B cell (primary cell): ENCODE data around the gene HOXB4. TPM values are rescaled to one million over a fixed set of nuclear protein-coding genes. Genes with fewer than 3 reads are reported as not detected.

Source experiments
- ATAC-seq: fragments of 200-7000 bp; cut with Tn5 transposase; one replicate; pipeline ENCODE4 v1.10.0; 2021; ENCODE audit warnings: low read depth, mild to moderate bottlenecking, moderate number of reproducible peaks, moderate library complexity
- CTCF ChIA-PET: fragments of 350-600 bp; sonication (Branson Sonifier 250); formaldehyde crosslinking; loops from one replicate; lab custom pipeline; 2021; ENCODE audit warnings: antibody characterized with exemption, inconsistent platforms; lab: Charles Lee
- POLR2A ChIA-PET: fragments of 350-600 bp; sonication (Branson Sonifier 250); formaldehyde crosslinking; loops from one replicate; lab custom pipeline; 2021; ENCODE audit warnings: antibody characterized with exemption; lab: Charles Lee
- DNase-seq: peaks from one replicate; pipeline ENCODE4 v3.0.0; 2013
- H2AFZ ChIP-seq: 2 replicates; pipeline ENCODE4 v1.6.1; 2012; ENCODE audit warnings: mild to moderate bottlenecking, low read depth, low read length; ENCODE audit not compliant: insufficient read depth, poor library complexity, severe bottlenecking
- H3K27ac ChIP-seq, 2 donors: 1 replicate in 1 of 2; 2 replicates in 1 of 2; pipeline ENCODE4 v1.5.1; 2012 to 2013; ENCODE audit warnings: low read length in 2 of 2, mild to moderate bottlenecking in 2 of 2, moderate library complexity in 1 of 2
- H3K27me3 ChIP-seq, 4 experiments: fragments of 200-600 bp in 1 of 4; sonication (generic) in 1 of 4; replicated peaks in 1 of 4; 1 replicate in 2 of 4; 2 replicates in 2 of 4; pipeline versions ENCODE4 v1.6.1 to v1.7.0; 2013 to 2016; ENCODE audit warnings: low read length in 3 of 4, mild to moderate bottlenecking in 2 of 4, mixed read lengths in 1 of 4, moderate library complexity in 1 of 4; ENCODE audit not compliant: insufficient read depth in 4 of 4, control insufficient read depth in 3 of 4; ENCODE audit errors: control extremely low read depth in 1 of 4
- H3K36me3 ChIP-seq, 2 experiments: replicated peaks in 1 of 2; 1 replicate in 1 of 2; 2 replicates in 1 of 2; pipeline versions ENCODE4 v1.6.1 to v1.7.1; 2013; ENCODE audit warnings: low read length in 1 of 2; ENCODE audit not compliant: insufficient read depth in 2 of 2, control insufficient read depth in 1 of 2; ENCODE audit errors: control extremely low read depth in 1 of 2, extremely low read depth in 1 of 2
- H3K4me1 ChIP-seq, 2 donors: fragments of 200-600 bp in 1 of 2; sonication (generic) in 1 of 2; 1 replicate in 1 of 2; 2 replicates in 1 of 2; pipeline versions ENCODE4 v1.5.1 to v1.6.1; 2013 to 2017; ENCODE audit warnings: low read length in 2 of 2; ENCODE audit not compliant: control insufficient read depth in 2 of 2, insufficient read depth in 2 of 2
- H3K4me2 ChIP-seq: replicated peaks from 2 replicates; pipeline ENCODE3; 2012; ENCODE audit warnings: mild to moderate bottlenecking, low read depth, low read length; ENCODE audit not compliant: poor library complexity, severe bottlenecking
- H3K4me3 ChIP-seq, 5 experiments: fragments of 200-600 bp in 1 of 5; sonication (generic) in 1 of 5; 1 replicate in 3 of 5; 2 replicates in 2 of 5; pipeline versions ENCODE4 v1.5.1 to v1.7.0; 2011 to 2016; ENCODE audit warnings: low read length in 4 of 5, mild to moderate bottlenecking in 4 of 5, low read depth in 2 of 5, control low read depth in 1 of 5, moderate library complexity in 1 of 5; ENCODE audit not compliant: insufficient read depth in 1 of 5; ENCODE audit errors: control extremely low read depth in 1 of 5, extremely low read depth in 1 of 5
- H3K79me2 ChIP-seq: fragments of 200-600 bp; sonication (generic); one replicate; pipeline ENCODE4 v1.6.0; 2016; ENCODE audit warnings: low read length; ENCODE audit not compliant: control insufficient read depth, insufficient read depth
- H3K9ac ChIP-seq: fragments of 200-600 bp; sonication (generic); 2 replicates; pipeline ENCODE4 v1.6.1; 2017; ENCODE audit warnings: mild to moderate bottlenecking, low read length, moderate library complexity
- H3K9me3 ChIP-seq, 3 donors: one replicate each; pipeline versions ENCODE4 v1.6.1 to v1.7.1; 2013; ENCODE audit warnings: low read length in 2 of 3; ENCODE audit not compliant: control insufficient read depth in 2 of 3, insufficient read depth in 1 of 3; ENCODE audit errors: control extremely low read depth in 1 of 3
- H4K20me1 ChIP-seq: 2 replicates; pipeline ENCODE4 v1.6.0; 2012; ENCODE audit warnings: mild to moderate bottlenecking, low read length; ENCODE audit not compliant: insufficient read depth, control insufficient read depth, poor library complexity, severe bottlenecking
- H3K27ac Mint-ChIP-seq: one replicate; pipeline ENCODE4 v1.8.0; 2021; ENCODE audit warnings: mixed read lengths
- H3K27me3 Mint-ChIP-seq: one replicate; pipeline ENCODE4 v1.8.0; 2021; ENCODE audit warnings: mixed read lengths
- H3K4me1 Mint-ChIP-seq: one replicate; pipeline ENCODE4 v1.8.0; 2021; ENCODE audit warnings: mixed read lengths
- H3K4me3 Mint-ChIP-seq: one replicate; pipeline ENCODE4 v1.8.0; 2021; ENCODE audit warnings: mixed read lengths
- H3K9me3 Mint-ChIP-seq: one replicate; pipeline ENCODE4 v1.8.0; 2022; ENCODE audit warnings: mixed read lengths; ENCODE audit not compliant: insufficient read depth
- EZH2 ChIP-seq: IDR thresholded peaks from 2 replicates; pipeline ENCODE4 v1.6.1; 2012; ENCODE audit warnings: borderline replicate concordance, low read depth, mild to moderate bottlenecking, moderate library complexity, low read length; ENCODE audit not compliant: insufficient read depth, poor library complexity, severe bottlenecking
- WGBS: methylation state at CpG from one replicate; pipeline ENCODE4 v1.1.5; 2013; ENCODE audit warnings: missing lambda C conversion rate; ENCODE audit not compliant: insufficient coverage; 5-methylcytosine and 5-hydroxymethylcytosine counted together
- intact Hi-C: fragments of 100-400 bp; cut with micrococcal nuclease; formaldehyde crosslinking; loops from one replicate; pipeline ENCODE4 v1.10.0; 2022
- polyA plus RNA-seq: library from polyadenylated mRNA; depleted of rRNA; stranded (reverse); fragments of >200 nt; gene quantifications from 2 replicates; pipeline ENCODE4 v1.2.3, GENCODE V29; 2012
- total RNA-seq, 2 donors: library from RNA; stranded (reverse); fragments of 120-200 nt in 1 of 2; gene quantifications; 1 replicate in 1 of 2; 2 replicates in 1 of 2; pipeline versions ENCODE4 v1.2.3 to v1.2.4, GENCODE V29; 2013 to 2022
- TF ChIP-seq, protein P1 (sequence below): fragments of 200-600 bp; IDR thresholded peaks from one replicate; pipeline ENCODE4 v1.8.0; 2022; ENCODE audit warnings: antibody characterized with exemption, mild to moderate bottlenecking

Gene HOXB4
- total and polyA plus RNA-seq, 2 donors (not counting 1 experiment from before 2014, with no cell fraction given) = 0.85 to 1.7 TPM

DNA sequence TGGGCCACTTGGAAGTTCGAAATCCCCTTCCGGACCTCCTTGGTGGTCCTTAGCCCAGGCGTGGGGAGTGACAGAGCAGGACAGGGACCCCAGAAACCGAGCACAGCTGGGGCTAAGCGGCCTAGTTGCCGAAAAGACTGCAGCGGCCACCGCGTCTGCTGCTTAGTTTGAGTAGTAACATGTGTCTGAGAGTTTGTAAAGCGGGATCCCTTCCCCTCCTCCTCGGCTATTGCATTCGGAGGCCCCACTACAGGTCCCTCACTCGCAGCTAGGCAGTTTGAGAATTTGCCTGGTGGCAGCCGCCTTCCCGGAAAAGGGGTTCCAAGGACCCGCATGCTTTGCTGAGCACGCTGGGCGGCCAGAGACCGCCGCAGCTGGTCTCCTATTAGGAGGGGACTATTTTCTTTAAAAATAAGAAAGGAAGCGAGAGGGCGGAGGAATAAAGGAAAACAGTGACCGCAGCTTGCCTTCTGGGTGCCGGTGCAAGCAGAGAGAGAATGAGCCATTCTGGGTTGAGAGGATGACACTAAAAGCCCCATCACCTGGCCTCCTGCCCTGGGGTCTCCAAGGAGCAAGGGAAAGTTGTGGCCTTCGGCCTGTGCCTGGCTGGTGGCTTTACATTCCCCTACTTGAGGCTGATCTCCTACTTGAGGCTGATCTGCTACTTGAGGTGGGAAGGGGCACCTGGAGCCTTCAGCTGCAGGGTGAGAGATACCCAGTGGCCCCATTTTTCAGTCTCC is 16.6 kb upstream of the HOXB4 start:
- ATAC-seq = no peak
- Histone ChIP-seq H3K4me1 (peaks cover 58 to 63% of the 10 kb centered on the region in 2 donors), H3K79me2 (no peaks in the 10 kb centered on the region), H3K27ac (no peak overlapping the region), H2AFZ (no peak overlapping the region), H3K4me2 (no peak overlapping the region), H4K20me1 (peaks cover 8% of the 10 kb centered on the region), H3K27me3 (peaks cover 0 to 99% (median 79%) of the 10 kb centered on the region in 4 experiments), H3K36me3 (no peaks in the 10 kb centered on the region), H3K4me3 (no peak overlapping the region), H3K9ac (no peak overlapping the region), H3K9me3 (peaks cover 0 to 21% (median 0%) of the 10 kb centered on the region in 3 donors)
- WGBS = 81% methylated on average over 23 of the region's 25 CpGs
- no peak overlapping the region for H3K4me3 Mint-ChIP-seq
- ChIA-PET CTCF (interaction anchor here (1.1 to 5.6 kb wide), 4 partner anchors 243 to 287 kb away, joined by 3 to 68 read pairs (median 52); no protein-coding TSS in a partner anchor), POLR2A (no interaction called here)
- no peaks in the 10 kb centered on the region for H3K9me3 Mint-ChIP-seq
- peaks cover 56% of the 10 kb centered on the region for H3K4me1 Mint-ChIP-seq
- peaks cover 90% of the 10 kb centered on the region for H3K27me3 Mint-ChIP-seq
- intact Hi-C loops = loop anchor here (5.0 kb wide), 1 partner anchor 133 kb away; the partner anchor contains the start of gene HOXB13
- no peak overlapping the region for H3K27ac Mint-ChIP-seq
- DNase-seq = no peak
- no peak for TF ChIP-seq EZH2
- TF ChIP-seq, protein P1, sequence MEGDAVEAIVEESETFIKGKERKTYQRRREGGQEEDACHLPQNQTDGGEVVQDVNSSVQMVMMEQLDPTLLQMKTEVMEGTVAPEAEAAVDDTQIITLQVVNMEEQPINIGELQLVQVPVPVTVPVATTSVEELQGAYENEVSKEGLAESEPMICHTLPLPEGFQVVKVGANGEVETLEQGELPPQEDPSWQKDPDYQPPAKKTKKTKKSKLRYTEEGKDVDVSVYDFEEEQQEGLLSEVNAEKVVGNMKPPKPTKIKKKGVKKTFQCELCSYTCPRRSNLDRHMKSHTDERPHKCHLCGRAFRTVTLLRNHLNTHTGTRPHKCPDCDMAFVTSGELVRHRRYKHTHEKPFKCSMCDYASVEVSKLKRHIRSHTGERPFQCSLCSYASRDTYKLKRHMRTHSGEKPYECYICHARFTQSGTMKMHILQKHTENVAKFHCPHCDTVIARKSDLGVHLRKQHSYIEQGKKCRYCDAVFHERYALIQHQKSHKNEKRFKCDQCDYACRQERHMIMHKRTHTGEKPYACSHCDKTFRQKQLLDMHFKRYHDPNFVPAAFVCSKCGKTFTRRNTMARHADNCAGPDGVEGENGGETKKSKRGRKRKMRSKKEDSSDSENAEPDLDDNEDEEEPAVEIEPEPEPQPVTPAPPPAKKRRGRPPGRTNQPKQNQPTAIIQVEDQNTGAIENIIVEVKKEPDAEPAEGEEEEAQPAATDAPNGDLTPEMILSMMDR = no peak
